ENCODE measurements around the gene SEPTIN7.

Gene SEPTIN7

DNA sequence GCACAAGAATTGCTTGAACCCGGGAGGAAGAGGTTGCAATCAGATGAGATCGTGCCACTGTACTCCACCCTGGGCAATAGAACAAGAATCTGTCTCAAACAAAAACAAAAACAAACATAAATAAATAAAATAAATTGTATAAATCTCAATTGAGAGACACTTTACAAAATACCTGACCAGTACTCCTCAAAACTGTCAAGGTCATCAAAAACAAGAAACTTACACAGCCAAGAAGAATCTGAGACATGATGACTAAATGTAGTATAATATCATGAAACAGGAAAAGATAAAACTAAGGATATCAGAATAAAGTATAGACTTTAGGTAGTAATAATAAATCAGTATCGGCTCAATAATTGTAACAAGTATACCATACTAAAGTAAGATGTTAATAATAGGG lies 26.9 kb upstream of the SEPTIN7 start:
- no peaks in the 10 kb centered on the region for H3K9me3 ChIP-seq (ENCODE audit: insufficient read depth, low read length)
- H3K79me2 ChIP-seq (ENCODE audit: low read length), result no peaks in the 10 kb centered on the region
- H3K9ac ChIP-seq (ENCODE audit: low read length), result no peak overlapping the region
- H4K20me1 ChIP-seq (ENCODE audit: insufficient read depth, low read length), result no peaks in the 10 kb centered on the region
- H2AFZ ChIP-seq (ENCODE audit: low read depth, low read length), result no peak overlapping the region
- no peak for TF ChIP-seq CTCF (IDR thresholded peaks at IDR 0.05; ENCODE audit: low read depth, low read length)
- no peak for TF ChIP-seq EZH2phosphoT487 (IDR thresholded peaks at IDR 0.05; ENCODE audit: low read depth)
- no peak overlapping the region for H3K4me3 ChIP-seq (ENCODE audit: low read length)
- H3K4me2 ChIP-seq (ENCODE audit: low read length), result no peak overlapping the region
- no peaks in the 10 kb centered on the region for H3K27me3 ChIP-seq (ENCODE audit: low read depth, low read length)
- H3K27ac ChIP-seq (ENCODE audit: low read length), result no peak overlapping the region
- no peaks in the 10 kb centered on the region for H3K36me3 ChIP-seq (replicated peaks; ENCODE audit: low read depth, low read length)
- peaks cover 10% of the 10 kb centered on the region for H3K4me1 ChIP-seq (ENCODE audit: low read length)

DNA sequence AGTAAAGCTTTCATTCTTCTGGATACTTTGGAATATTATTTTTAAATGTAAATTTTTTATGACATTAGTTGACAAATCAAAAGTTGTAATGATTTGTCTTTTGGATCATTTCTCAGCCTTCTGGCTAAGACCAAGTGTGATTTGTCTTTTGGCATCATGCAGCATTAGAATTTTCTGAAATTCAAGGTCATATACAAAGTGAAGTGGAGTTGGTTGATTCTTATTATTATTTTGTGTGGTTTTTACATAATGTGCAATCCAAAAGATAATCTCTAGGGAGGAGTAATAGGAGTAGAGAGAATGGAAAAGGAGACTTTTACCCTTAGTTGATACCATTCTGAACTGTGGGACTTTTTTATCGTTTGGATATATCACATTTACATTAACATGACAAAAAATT lies 24.2 kb upstream of the SEPTIN7 start:
- Histone ChIP-seq H3K79me2 (ENCODE audit: low read length) (no peaks in the 10 kb centered on the region), H4K20me1 (ENCODE audit: insufficient read depth, low read length) (no peaks in the 10 kb centered on the region), H3K4me3 (ENCODE audit: low read length) (no peak overlapping the region), H3K36me3 (replicated peaks; ENCODE audit: low read depth, low read length) (no peaks in the 10 kb centered on the region), H2AFZ (ENCODE audit: low read depth, low read length) (no peak overlapping the region), H3K27me3 (ENCODE audit: low read depth, low read length) (peaks cover 7% of the 10 kb centered on the region), H3K9me3 (ENCODE audit: insufficient read depth, low read length) (no peaks in the 10 kb centered on the region), H3K4me1 (ENCODE audit: low read length) (peaks cover 10% of the 10 kb centered on the region), H3K4me2 (ENCODE audit: low read length) (no peak overlapping the region), H3K9ac (ENCODE audit: low read length) (no peak overlapping the region), H3K27ac (ENCODE audit: low read length) (no peak overlapping the region)
- TF ChIP-seq EZH2phosphoT487 (IDR thresholded peaks at IDR 0.05; ENCODE audit: low read depth), result no peak
- TF ChIP-seq CTCF (IDR thresholded peaks at IDR 0.05; ENCODE audit: low read depth, low read length), result no peak

DNA sequence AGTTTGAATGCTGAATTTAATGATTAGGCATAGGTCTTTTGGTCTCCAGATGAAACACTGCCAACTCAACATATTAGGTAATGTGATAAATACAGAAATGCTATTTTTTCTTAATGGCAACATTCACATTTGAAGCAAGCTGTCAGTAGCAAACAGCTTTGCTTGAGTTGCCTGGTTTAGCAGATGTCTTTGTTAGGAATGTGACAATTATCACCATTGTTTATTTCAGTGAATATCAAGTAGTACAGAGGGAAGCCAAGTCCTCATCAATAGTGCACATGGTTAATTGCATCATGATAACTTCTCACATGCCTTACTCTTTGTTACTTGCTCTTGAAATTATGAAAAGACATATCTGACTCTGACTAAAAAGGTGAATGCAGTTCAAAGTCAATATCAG lies 23.7 kb upstream of the SEPTIN7 start:
- no peak overlapping the region for H2AFZ ChIP-seq (ENCODE audit: low read depth, low read length)
- no peaks in the 10 kb centered on the region for H3K36me3 ChIP-seq (replicated peaks; ENCODE audit: low read depth, low read length)
- peaks cover 7% of the 10 kb centered on the region for H3K27me3 ChIP-seq (ENCODE audit: low read depth, low read length)
- peaks cover 8% of the 10 kb centered on the region for H3K4me1 ChIP-seq (ENCODE audit: low read length)
- H3K4me2 ChIP-seq (ENCODE audit: low read length), result no peak overlapping the region
- H3K9me3 ChIP-seq (ENCODE audit: insufficient read depth, low read length), result no peaks in the 10 kb centered on the region
- no peak for TF ChIP-seq CTCF (IDR thresholded peaks at IDR 0.05; ENCODE audit: low read depth, low read length)
- no peak for TF ChIP-seq EZH2phosphoT487 (IDR thresholded peaks at IDR 0.05; ENCODE audit: low read depth)
- H3K27ac ChIP-seq (ENCODE audit: low read length), result no peak overlapping the region
- H3K9ac ChIP-seq (ENCODE audit: low read length), result no peak overlapping the region
- H4K20me1 ChIP-seq (ENCODE audit: insufficient read depth, low read length), result no peaks in the 10 kb centered on the region
- H3K79me2 ChIP-seq (ENCODE audit: low read length), result no peaks in the 10 kb centered on the region
- no peak overlapping the region for H3K4me3 ChIP-seq (ENCODE audit: low read length)

- Histone ChIP-seq H3K79me2 (ENCODE audit: low read length) (no peaks in the 10 kb centered on the region), H3K9ac (ENCODE audit: low read length) (no peak overlapping the region), H3K4me3 (ENCODE audit: low read length) (no peak overlapping the region), H3K9me3 (ENCODE audit: insufficient read depth, low read length) (no peaks in the 10 kb centered on the region), H3K36me3 (replicated peaks; ENCODE audit: low read depth, low read length) (no peaks in the 10 kb centered on the region), H2AFZ (ENCODE audit: low read depth, low read length) (no peak overlapping the region), H4K20me1 (ENCODE audit: insufficient read depth, low read length) (no peaks in the 10 kb centered on the region), H3K4me1 (ENCODE audit: low read length) (peaks cover 5% of the 10 kb centered on the region; the same call in 1 of the 2 replicates), H3K27ac (ENCODE audit: low read length) (no peak overlapping the region), H3K27me3 (ENCODE audit: low read depth, low read length) (peaks cover 7% of the 10 kb centered on the region), H3K4me2 (ENCODE audit: low read length) (no peak overlapping the region)
- TF ChIP-seq CTCF (IDR thresholded peaks at IDR 0.05; ENCODE audit: low read depth, low read length), result no peak
- TF ChIP-seq EZH2phosphoT487 (IDR thresholded peaks at IDR 0.05; ENCODE audit: low read depth), result no peak
Measured at GRCh38 chr7:35780070-35780469, 20.8 kb upstream of the SEPTIN7 start.

All from OCI-LY3 (cell line).